GM18858 (cell line): ENCODE results near the gene PDZRN4.

Experiments
- ATAC-seq: cut with Tn5 transposase; IDR thresholded peaks from one replicate; pipeline ENCODE4 v1.9.1; 2021; ENCODE audit not compliant: unreplicated experiment

PDZRN4 gene

GRCh38 chr12:41356181-41356580, 168.1 kb downstream of the PDZRN4 start:
- no peak for ATAC-seq

- ATAC-seq, result no peak
Measured at GRCh38 chr12:41361738-41362137, 173.6 kb downstream of the PDZRN4 start.

- ATAC-seq, result no peak
Measured at GRCh38 chr12:41362510-41362909, 174.4 kb downstream of the PDZRN4 start.

- no peak for ATAC-seq
Measured at GRCh38 chr12:41362931-41363330, 174.8 kb downstream of the PDZRN4 start.

- no peak for ATAC-seq
Measured at GRCh38 chr12:41364211-41364610, 176.1 kb downstream of the PDZRN4 start.

- no peak for ATAC-seq
Measured at GRCh38 chr12:41365653-41366171, 177.6 kb downstream of the PDZRN4 start.

GRCh38 chr12:41367726-41368405, 179.7 kb downstream of the PDZRN4 start:
- ATAC-seq, result no peak

- ATAC-seq, result no peak
Measured at GRCh38 chr12:41380878-41381277, 192.8 kb downstream of the PDZRN4 start.

- no peak for ATAC-seq
Measured at GRCh38 chr12:41402801-41403200, 214.7 kb downstream of the PDZRN4 start.

- ATAC-seq, result no peak
Measured at GRCh38 chr12:41407232-41407799, 219.2 kb downstream of the PDZRN4 start.

- no peak for ATAC-seq
Measured at GRCh38 chr12:41409628-41410027, 221.5 kb downstream of the PDZRN4 start.

- ATAC-seq, result no peak
Measured at GRCh38 chr12:41418586-41418985, 230.5 kb downstream of the PDZRN4 start.

GRCh38 chr12:41419131-41419893, 231.2 kb downstream of the PDZRN4 start:
- no peak for ATAC-seq

- ATAC-seq, result no peak
Measured at GRCh38 chr12:41424651-41425050, 236.5 kb downstream of the PDZRN4 start.

GRCh38 chr12:41433460-41433859, 245.3 kb downstream of the PDZRN4 start:
- no peak for ATAC-seq

- ATAC-seq, result no peak
Measured at GRCh38 chr12:41436076-41436475, 248.0 kb downstream of the PDZRN4 start.

- no peak for ATAC-seq
Measured at GRCh38 chr12:41437563-41437962, 249.4 kb downstream of the PDZRN4 start.

GRCh38 chr12:41438854-41439541, 250.9 kb downstream of the PDZRN4 start:
- ATAC-seq, result no peak

GRCh38 chr12:41439801-41440200, 251.7 kb downstream of the PDZRN4 start:
- ATAC-seq, result no peak

GRCh38 chr12:41441180-41441579, 253.1 kb downstream of the PDZRN4 start:
- ATAC-seq, result no peak

- ATAC-seq, result no peak
Measured at GRCh38 chr12:41442896-41443295, 254.8 kb downstream of the PDZRN4 start.
